Ishikawa (cell line): ENCODE results near the gene MEGF6.

ENCODE experiments used
- RAD21 ChIP-seq: IDR thresholded peaks from 2 replicates; pipeline ENCODE4 v1.6.1; 2012; ENCODE audit warnings: low read depth
- USF1 ChIP-seq: IDR thresholded peaks from 2 replicates; pipeline ENCODE4 v1.6.1; 2012

GRCh38 chr1:3443807-3444206, 167.5 kb downstream of the MEGF6 start:
- TF ChIP-seq USF1: no peak
- TF ChIP-seq RAD21: no peak
